ENCODE measurements around the gene EDA2R. TPM values are rescaled to one million over a fixed set of nuclear protein-coding genes. Genes with fewer than 3 reads are reported as not detected.

EDA2R gene, protein sequence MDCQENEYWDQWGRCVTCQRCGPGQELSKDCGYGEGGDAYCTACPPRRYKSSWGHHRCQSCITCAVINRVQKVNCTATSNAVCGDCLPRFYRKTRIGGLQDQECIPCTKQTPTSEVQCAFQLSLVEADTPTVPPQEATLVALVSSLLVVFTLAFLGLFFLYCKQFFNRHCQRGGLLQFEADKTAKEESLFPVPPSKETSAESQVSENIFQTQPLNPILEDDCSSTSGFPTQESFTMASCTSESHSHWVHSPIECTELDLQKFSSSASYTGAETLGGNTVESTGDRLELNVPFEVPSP
- total RNA-seq: 3.0 to 4.2 TPM (median 3.6 TPM) in 3 replicates
- long read RNA-seq, partial matches to known transcripts: 0 of 7 reads
- long read RNA-seq, other reads (novel, unspliced or antisense): 6 of 7 reads

DNA sequence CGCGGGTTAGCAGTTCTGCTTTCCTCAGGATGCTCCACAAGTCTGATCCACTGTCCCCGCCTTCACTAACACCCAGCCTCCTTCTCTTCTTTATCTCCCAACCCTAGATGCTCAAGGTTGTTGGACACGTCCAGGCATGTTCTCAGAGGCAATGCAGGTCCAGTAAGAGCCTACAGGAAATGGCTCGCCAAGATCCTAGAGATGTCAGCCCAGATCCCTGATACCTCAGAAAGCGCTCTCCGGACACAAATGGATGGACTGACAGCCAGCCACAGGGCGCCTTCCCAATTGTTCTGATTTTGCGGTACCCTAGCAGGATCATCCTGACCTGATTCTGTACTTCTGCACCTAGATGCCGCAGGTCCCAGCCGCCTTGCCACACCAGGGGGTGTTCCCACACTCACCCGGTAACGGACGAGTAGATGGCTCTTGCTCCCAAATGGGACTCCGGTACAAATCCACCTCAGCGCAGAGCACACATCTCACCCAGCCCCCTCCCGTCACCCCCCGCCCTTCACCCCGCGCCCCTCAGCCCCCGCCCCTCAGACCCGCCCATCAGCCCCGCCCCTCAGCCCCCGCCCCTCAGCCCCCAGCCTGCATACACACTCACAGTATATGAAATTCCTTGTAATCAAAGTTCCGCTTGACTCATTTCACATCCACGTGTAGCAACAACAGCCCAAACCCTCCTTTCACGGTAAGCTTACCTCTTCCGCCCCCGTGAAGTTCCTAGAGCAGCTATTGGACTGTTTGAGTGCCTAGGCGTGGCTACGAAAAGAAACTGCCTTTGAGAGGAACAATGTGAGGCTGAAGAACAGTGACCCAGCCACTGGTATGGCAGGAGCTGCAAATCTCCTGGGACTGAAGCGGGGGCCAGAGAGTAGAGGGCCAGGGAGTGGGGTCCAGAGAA lies at the start of gene EDA2R:
TSS of gene EDA2R (minus strand) at position 488 of the 910 bp plus-strand sequence. CDS start 23,058 bp downstream, outside the sequence.
- Mint-ChIP-seq H3K4me1 (ENCODE audit: low read depth) (peaks cover 3% of the 10 kb centered on the region), H3K4me3 (ENCODE audit: unreplicated experiment) (peak within 1 kb of the TSS; percentile 72), H3K27me3 (ENCODE audit: low read depth) (no peaks in the 10 kb centered on the region), H3K9me3 (ENCODE audit: low read depth) (peaks cover 29% of the 10 kb centered on the region), H3K27ac (ENCODE audit: unreplicated experiment) (peak within 1 kb of the TSS; percentile 86), H3K36me3 (ENCODE audit: low read depth) (no peaks in the 10 kb centered on the region)
- TF ChIP-seq, protein P1, sequence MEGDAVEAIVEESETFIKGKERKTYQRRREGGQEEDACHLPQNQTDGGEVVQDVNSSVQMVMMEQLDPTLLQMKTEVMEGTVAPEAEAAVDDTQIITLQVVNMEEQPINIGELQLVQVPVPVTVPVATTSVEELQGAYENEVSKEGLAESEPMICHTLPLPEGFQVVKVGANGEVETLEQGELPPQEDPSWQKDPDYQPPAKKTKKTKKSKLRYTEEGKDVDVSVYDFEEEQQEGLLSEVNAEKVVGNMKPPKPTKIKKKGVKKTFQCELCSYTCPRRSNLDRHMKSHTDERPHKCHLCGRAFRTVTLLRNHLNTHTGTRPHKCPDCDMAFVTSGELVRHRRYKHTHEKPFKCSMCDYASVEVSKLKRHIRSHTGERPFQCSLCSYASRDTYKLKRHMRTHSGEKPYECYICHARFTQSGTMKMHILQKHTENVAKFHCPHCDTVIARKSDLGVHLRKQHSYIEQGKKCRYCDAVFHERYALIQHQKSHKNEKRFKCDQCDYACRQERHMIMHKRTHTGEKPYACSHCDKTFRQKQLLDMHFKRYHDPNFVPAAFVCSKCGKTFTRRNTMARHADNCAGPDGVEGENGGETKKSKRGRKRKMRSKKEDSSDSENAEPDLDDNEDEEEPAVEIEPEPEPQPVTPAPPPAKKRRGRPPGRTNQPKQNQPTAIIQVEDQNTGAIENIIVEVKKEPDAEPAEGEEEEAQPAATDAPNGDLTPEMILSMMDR (IDR thresholded peaks at IDR 0.05): no peak
- peak; percentile 52 for DNase-seq (ENCODE audit: low spot score)

DNA sequence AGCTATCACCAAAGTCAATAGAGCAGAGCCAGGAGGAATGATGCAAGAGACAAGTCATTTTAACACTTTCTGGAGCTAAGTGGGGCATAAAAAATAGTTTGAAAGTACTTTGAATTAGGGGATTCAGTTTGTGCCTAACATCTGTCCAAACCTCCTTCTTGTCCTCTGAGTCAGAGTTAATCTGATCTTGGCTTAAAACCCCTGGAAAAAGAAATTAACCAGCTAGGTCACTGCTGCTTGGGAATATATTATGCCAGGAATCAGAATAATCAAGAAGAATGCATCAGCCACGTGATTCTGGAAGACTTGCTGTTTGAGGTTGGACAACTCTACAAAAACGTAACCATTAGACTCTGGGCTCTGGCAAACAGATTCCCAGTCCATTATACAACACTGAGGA lies 45.3 kb upstream of the EDA2R start:
- no peaks in the 10 kb centered on the region for H3K27me3 Mint-ChIP-seq (ENCODE audit: low read depth)
- no peak overlapping the region for H3K27ac Mint-ChIP-seq (ENCODE audit: unreplicated experiment)
- H3K9me3 Mint-ChIP-seq (ENCODE audit: low read depth): peaks cover 16% of the 10 kb centered on the region
- TF ChIP-seq, protein P1 (IDR thresholded peaks at IDR 0.05): no peak
- DNase-seq (ENCODE audit: low spot score): no peak
- no peaks in the 10 kb centered on the region for H3K4me1 Mint-ChIP-seq (ENCODE audit: low read depth)
- no peak overlapping the region for H3K4me3 Mint-ChIP-seq (ENCODE audit: unreplicated experiment)
- H3K36me3 Mint-ChIP-seq (ENCODE audit: low read depth): no peaks in the 10 kb centered on the region

- Mint-ChIP-seq H3K9me3 (ENCODE audit: low read depth) (peaks cover 23% of the 10 kb centered on the region), H3K27ac (ENCODE audit: unreplicated experiment) (no peak overlapping the region), H3K4me3 (ENCODE audit: unreplicated experiment) (no peak overlapping the region), H3K4me1 (ENCODE audit: low read depth) (no peaks in the 10 kb centered on the region), H3K27me3 (ENCODE audit: low read depth) (no peaks in the 10 kb centered on the region), H3K36me3 (ENCODE audit: low read depth) (no peaks in the 10 kb centered on the region)
- no peak for DNase-seq (ENCODE audit: low spot score)
- TF ChIP-seq, protein P1 (IDR thresholded peaks at IDR 0.05): no peak
Observed at GRCh38 chrX:66680451-66680850, 41.6 kb upstream of the EDA2R start.

DNA sequence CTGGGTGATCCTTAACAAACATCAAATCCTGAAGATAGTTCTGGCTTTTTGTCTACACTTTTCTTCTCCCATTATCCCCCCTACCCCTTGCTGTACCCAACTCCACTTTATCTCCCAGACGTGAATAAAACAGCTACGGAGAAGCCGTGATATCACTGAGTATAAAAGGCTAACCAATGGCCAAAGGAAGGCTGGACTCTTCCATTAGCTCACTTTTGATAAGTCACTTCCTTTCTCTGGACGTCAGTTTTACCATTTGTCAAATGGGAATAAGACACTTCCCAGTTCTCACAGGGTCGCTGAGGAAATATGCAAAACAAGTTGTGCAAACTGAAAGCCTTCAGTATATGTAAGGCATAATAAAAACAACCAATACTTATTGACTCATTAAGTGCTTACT lies 38.6 kb upstream of the EDA2R start:
- DNase-seq (ENCODE audit: low spot score): no peak
- no peaks in the 10 kb centered on the region for H3K36me3 Mint-ChIP-seq (ENCODE audit: low read depth)
- H3K4me3 Mint-ChIP-seq (ENCODE audit: unreplicated experiment): no peak overlapping the region
- no peaks in the 10 kb centered on the region for H3K27me3 Mint-ChIP-seq (ENCODE audit: low read depth)
- no peak overlapping the region for H3K27ac Mint-ChIP-seq (ENCODE audit: unreplicated experiment)
- peaks cover 25% of the 10 kb centered on the region for H3K9me3 Mint-ChIP-seq (ENCODE audit: low read depth)
- no peaks in the 10 kb centered on the region for H3K4me1 Mint-ChIP-seq (ENCODE audit: low read depth)
- TF ChIP-seq, protein P1 (IDR thresholded peaks at IDR 0.05): no peak

GRCh38 chrX:66676990-66677389 lies 38.1 kb upstream of the EDA2R start:
- Mint-ChIP-seq H3K27me3 (ENCODE audit: low read depth) (no peaks in the 10 kb centered on the region), H3K9me3 (ENCODE audit: low read depth) (peaks cover 30% of the 10 kb centered on the region), H3K4me3 (ENCODE audit: unreplicated experiment) (no peak overlapping the region), H3K27ac (ENCODE audit: unreplicated experiment) (no peak overlapping the region), H3K4me1 (ENCODE audit: low read depth) (no peaks in the 10 kb centered on the region), H3K36me3 (ENCODE audit: low read depth) (no peaks in the 10 kb centered on the region)
- DNase-seq (ENCODE audit: low spot score): no peak
- TF ChIP-seq, protein P1 (IDR thresholded peaks at IDR 0.05): no peak

Data from chondrocyte (in vitro differentiated cells).